Activated CD4-positive, CD25-positive, alpha-beta regulatory T cell (primary cell): ENCODE data around the gene BST1.

Experiments used
- DNase-seq, 4 experiments: peaks; one replicate each; lab custom pipeline; 2025; lab: John Stamatoyannopoulos, UW

BST1 gene

DNA sequence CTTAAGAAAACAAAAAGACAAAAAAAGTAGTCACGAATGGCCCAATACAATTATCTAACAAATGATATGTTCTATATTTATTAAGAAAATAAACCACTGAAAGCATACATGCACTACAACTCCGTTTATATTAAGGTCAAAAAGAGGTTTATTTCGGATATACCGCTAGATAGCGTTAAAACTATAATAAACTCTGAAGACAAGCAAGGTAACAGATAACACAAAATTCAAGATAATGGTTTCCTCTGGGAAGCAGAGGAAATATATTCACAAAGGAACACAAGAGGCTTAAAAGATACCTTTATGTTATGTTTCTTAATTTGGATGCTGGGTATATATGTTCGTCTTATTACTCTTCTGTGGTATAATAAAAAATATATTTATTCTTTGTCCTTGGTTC lies 26.0 kb upstream of the BST1 start:
- no peak for DNase-seq

DNA sequence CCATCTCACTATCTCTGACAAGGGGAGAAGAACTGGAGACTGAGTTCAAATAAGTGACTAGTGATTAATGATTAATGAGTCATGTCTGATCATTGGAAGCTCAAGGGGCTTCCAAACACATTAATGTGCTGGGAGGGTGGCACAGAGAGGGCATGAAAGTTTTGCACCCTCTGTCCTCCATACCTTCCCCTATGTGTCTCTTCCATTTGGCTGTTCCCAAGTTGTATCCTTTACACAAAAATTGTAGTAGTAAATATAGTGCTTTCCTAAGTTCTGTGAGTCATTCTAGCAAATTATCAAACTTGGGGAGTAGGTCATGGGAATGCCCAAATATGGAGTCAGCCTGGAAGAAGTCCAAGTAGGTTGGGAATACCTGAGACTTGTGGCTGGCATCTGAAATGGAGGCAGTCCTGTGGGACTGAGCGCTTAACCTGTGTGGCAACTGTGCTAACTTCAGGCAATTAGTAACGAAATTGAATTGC lies 25.3 kb upstream of the BST1 start:
- no peak for DNase-seq

DNA sequence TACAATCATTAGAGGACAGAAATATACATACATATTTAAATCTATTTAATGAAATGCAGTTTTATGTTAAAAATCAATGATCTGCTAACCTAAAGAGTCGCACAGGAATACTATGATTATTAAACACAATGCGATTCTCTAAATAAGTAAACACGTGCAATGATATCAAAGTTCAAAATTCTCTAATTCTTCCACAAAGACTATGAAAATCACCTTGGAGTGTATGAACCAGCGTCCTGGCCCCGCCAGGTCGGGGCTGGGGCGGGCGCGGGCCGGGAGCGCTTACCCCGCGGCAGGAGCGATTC lies 21.8 kb upstream of the BST1 start:
- no peak for DNase-seq

DNA sequence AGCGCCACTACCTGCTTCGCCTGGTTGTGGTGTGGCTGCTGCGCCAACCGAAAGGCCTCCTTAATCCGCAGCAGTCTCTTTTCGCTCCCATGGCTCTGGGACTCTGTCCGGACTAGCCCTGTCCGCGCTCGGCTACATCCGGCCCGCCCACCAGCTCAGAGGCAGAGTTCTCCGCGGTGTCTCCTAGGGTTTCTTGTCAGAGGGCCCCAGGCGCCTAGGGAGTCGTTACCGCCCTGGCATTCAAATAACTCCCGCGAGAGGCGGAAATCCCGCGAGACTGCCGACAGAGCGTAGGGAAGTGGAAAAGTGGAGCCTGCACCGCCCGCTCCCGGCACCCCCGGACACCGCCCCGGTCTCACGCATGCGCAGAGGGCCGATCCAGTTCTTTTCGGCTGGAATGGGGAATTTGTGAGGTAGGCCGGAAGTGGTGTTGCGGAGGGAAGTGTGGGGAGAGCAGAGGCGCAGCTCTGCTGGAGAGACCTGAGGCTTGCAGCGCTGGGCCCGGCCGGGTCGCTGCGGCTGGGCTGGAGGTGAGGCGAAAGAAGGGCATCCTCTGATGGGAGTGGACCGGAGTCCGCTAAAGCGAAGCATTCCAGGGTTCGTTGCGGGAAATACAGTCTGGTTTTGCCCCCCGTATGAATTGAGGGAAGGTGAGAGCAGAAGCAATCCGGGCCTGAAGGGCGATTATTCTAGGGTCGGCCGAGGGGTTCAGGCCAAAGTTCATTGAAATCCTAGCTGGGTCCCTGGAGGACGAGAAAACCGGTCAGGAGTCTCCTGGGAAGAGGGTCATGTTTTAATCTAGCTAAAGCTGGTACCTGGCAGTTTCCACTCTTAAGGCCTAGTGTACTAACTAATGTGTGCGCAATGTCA lies 21.3 kb upstream of the BST1 start, which contains the start of gene FAM200B:
TSS of gene FAM200B (plus strand) at position 456 of the 870 bp plus-strand sequence. CDS start 5,151 bp downstream, outside the sequence.
- peak; percentile 85 to 98 (median 90) for DNase-seq

DNA sequence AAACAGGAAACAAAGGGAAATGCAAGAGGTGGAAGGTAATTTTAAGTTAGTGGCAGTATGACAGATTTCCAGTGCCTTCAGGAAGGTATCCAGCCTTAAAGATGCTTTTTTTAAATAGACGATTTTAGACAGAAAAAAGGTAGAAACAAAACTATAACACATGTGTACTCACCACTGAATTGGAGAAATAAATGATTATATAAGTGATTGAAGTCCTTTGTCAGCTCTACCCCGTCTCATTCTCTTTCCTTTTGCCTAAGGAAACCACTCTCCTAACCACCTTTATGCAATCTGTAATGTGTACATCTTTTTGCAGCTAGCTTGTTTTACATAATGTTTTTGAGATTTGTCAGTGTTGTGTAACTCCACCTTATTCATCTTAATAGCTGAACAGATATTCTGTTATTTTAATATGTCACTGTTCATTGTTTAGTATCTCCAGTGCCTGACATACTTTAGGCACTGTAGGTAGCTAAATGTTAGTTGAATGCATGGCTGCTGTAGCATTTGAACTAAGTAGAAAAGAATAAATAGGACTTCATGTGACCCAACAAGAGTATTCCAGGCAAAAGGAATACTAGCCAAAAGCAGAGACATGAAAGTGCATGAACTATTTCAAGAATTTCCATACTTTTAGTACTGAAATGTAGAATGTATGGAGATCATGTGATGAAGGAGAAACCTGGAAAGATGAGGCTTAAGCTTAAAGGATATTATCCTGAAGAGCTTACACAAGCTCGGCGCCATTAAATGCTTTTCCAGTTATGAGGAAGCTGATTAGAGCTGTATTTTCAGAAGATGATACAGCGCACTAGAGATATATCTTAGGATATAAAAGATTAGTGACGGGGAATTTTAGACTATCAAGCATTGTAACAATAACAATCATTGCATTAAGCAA lies 20.4 kb upstream of the BST1 start:
- DNase-seq: no peak

DNA sequence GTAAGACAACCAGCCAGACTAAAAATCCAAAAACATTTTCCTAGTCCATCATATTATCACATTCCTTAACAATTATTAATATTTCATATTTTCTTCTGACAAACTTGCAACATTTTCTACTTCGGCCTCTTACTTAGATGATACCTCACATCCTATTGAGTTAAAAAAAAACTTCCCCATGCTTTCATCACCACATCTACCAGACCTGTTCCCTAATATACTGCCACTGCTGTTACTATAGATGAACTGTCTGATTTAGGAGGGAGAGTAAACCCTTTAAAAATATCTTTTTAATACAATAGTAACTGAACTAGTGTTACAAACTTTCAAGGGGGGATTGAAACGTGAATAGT lies 19.7 kb upstream of the BST1 start:
- DNase-seq: no peak

DNA sequence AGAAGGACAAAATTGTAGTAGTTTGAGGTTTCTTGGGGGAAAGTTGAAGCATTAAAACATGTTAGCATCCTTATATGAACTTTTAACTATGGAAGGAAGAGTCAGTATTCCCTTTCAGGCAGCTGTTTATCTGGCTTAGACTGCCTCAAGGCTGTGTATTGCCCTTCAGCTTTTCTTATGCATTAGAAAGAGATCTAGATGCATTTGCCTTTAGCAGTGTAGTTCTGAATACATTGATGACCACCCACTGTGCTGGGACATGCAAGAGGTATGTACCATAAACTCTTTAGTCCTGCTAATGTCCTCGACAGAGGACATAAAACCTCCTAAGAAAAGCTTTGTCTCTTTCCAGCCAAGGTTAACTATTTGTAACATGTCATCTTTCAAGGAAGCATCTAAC lies 18.4 kb upstream of the BST1 start:
- no peak for DNase-seq

DNA sequence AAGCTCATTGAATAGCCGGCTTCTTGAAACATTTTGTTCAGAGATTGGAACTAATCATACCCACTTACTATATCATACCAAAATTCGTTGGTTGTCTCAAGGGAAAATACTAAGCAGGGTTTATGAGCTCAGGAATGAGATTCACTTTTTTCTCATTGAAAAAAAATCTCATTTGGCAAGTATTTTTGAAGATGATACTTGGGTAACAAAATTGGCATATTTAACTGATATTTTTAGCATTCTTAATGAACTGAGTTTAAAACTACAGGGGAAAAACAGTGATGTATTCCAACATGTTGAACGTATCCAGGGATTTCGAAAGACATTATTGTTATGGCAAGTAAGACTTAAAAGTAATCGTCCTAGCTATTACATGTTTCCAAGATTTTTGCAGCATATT lies 14.8 kb upstream of the BST1 start:
- DNase-seq: no peak

DNA sequence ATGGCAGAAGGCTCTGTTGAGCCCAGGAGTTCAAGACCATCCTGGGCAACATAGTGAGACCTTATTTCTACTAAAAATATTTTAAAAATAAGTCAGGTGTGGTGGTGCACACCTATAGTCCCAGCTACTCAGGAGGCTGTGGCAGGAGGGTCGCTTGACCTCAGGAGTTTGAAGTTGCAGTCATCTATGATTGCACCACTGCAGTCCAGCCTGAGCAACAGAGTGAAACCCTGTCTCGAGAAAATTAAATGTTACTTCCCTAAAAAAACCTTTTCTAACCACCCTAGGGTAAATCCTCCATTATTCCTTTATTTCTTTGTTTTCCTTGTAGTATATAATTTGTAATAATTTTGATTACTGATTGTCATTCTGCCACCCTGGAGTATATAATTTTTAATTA lies 13.3 kb upstream of the BST1 start:
- DNase-seq: no peak

DNA sequence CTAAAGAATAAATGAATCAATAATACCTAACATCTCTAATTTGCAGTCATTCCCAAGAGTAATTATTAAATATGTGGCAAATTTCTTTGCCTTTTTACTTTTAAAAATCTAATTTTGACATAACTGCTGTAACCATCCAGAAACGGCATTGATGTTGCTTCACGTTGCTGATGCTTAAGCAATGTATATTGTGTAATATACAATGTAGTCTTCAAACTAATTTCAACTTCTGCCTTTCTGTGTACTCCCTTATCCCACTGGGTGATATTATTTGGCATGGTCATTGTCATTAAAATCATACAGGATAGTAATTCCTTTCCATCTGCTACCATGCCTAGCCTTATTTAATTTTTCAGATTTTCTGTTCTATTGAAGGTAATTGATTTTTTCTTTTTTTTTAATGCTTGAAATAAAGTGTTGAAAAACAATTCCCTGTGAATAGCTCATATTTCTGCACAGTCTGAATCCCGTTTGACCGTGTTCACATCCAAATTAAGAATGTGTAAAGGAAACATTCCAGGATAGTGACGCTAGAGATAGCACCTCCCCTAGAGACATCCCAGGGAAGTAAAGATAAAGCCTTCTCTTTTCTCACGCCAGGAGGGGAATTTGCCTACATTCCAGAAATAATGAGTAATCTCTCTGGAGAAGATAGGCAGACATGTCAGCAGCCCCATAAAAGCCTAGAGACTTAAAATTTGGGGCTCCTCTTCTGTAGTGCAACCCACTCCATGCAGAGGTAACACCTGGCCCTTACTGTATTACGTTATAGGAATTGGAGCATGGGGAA lies 12.7 kb upstream of the BST1 start:
- DNase-seq: no peak

DNA sequence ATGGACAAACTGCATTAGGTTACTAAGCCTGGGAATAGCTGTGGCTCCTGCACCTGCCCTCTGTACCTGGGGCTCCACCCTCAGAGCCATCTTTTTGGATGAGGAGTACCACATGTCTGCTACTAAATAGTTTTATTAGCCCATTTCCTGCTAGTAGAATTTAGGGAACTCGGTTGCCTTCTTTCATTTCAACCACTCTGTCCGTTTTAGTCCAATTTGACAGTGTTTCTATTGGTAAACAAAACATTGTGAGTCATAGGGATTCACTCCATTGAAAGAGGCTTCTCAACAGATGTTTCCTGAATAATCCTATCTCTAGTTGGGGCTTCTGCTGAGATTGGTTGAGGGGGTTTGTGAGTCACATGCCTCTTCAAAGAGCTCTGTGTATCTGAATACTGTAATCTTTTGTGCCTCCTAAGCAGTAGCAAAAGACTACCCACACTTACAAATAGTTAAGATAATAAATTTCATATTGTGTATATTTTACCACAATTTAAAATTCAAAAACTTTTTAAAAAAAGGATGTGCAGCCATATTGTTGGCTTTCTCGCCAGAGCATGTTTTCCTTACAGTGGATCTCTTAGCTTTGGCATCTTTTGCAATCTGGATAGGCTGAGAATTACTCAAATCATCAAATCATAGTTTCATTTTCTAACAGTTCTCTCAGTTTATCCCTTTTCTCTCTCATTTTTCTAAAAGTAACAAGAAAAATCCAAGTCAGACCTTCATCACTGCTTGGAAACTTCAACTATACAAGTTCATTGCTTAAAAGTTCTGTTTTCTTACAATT lies 11.3 kb upstream of the BST1 start:
- no peak for DNase-seq

DNA sequence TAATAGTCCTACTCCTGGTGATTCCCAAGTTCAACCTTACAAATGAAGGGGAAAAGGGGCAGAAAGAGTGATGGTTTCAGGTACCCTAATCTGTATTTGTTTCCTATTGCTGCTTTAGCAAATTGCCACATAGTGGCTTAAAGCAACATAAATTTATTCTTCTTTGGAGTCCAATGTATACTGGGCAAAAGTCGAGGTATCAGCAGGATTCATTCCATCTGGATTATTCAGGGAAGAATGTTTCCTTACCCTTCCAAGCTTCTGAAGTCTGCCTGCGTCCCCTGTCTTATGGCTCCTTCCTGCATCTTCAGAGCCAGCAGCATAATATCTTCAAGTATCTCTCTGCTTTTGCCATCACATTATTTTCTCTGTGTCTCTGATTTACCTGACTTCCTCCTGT lies 10.3 kb upstream of the BST1 start:
- DNase-seq: no peak

DNA sequence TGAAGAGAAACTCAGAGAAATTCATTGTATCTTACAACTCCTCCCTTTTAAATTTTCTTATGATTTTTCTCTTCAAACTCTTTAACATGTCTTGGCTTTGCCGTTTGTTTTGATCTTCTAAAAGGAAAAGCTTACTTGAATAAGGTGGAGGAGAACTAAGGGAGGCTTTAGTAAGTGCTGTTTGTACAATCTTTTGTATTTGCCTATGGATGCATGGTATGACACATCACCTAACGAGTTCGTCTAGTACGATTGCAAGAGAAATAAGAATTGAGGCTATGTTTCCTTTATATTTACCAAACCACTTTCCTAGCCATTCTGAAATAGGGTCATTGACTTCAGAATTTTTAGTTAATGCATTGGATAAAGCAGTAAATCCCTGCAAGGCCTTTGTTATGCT lies 8.4 kb upstream of the BST1 start:
- DNase-seq: no peak

DNA sequence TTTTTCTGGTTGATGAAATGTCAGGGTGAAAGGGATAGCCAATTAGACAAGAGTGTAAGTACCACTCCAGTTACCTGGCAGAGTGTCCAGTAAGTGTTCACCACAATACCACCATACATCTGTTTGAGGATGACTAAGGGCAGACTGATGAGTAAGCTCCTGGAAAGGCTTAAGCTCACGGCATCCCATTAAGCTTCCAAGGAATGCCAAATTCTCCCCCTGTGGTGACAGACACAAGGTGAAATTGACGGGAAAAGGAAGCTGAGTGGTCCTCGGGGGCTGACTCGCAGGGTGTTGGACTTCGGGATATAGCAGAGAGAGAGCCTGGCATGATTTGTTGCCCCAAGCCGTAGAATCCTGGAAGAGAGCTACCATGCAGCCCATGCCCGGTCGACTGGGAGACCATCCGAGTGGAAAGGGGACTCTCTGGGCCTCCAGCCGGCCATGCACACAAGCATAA lies 7.6 kb upstream of the BST1 start:
- DNase-seq: no peak

DNA sequence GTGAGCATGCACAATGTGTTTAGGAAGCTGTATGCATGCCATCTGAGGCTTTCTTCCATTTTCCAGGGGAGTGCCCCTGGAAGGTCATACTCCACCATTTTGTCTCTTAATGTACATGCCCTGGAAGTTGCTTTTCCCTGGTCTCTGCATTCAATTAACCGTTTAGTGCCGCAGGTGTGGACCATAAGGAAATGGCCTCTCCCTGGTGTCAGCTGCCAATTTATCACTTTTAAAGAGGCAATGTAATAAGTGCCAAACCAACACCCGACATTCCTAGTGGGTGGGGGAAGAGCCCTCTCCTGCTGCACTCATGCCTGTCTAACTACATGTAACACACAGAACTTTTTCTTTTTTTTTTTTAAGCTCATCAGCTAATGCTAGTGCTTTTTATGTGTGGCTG lies 7.1 kb upstream of the BST1 start:
- no peak for DNase-seq

DNA sequence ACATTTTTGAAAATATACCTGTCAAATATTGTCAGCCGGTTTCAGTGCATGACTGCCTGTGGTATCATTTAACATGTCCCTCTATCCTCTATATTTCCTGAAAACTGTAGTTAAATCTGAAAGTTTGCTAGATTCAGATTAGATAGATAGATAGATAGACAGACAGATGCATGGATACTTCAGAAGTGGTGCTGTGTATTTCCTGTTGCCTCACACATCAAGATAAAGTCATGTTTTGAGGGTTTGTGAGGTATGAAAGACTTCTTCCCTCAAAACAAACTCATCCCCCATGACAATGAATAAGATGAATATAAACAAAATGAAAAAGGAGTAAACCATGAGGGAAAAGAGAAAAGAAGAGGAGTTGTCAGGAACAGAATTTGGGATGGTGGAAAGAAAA lies 6.0 kb upstream of the BST1 start:
- DNase-seq: no peak

DNA sequence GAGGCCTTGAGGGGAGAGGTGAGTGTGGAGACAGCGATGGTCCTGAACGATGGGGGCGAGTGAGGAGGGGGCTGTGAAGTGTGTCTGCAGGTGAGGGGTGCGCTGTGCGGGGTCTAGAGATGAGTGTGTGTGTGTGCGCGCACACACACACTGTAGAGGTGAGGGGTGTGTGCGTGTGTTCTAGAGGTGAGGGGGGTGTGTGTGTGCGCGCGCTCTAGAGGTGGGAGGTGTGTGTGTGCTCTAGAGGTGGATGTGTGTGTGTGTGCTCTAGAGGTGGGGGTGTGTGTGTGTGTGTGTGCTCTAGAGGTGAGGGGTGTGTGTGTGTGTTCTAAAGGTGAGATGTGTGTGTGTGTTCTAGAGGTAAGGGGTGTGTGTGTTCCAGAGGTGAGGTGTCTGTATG lies 574 bp downstream of the BST1 start:
- DNase-seq: no peak

DNA sequence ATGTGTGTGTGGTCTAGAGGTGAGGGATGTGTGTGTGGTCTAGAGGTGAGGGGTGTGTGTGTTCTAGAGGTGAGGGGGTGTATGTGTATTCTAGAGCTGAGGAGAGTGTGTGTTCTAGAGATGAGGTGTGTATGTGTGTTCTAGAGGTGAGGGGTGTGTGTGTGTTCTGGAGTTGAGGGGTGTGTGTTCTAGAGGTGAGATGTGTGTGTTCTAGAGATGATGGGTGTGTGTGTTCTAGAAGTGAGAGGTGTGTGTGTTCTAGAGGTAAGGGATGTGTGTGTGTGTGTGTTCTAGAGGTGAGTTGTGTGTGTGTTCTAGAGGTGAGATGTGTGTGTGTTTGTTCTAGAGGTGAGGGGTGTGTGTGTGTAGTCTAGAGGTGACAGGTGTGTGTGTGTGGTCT lies 1.3 kb downstream of the BST1 start:
- DNase-seq: no peak

DNA sequence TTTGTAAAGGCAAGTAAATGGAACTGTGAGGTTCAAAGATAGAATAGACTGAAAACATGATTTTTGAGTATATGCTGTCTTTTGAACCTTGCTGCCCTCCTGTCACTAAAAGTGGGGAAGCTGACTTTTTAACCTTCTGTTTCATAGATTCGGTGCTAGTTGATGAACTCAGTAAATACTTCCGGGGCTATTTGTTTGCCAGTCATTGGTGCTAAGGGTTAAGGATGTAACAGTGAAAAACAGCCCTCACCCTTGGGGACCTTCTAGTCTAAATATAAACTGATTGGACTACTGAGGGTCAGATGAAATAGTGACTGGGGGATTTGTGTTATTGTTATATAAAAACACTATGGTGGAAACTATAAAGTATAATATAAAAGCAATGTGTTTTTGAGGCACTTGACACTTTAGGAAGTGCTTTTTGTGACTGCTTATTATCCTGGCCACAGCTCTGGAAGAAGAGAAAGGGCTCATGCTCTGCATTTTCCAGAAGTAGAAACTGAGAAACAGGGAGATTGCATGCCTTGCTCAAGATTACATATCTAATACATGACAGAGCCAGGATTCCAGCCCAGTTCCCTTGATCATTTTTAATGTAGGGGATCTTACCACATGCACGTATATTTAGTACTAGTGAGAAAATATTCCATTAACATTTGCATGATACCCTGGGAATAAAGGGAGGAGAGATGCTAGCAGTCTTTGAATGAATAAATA lies 3.9 kb downstream of the BST1 start:
- DNase-seq: no peak

DNA sequence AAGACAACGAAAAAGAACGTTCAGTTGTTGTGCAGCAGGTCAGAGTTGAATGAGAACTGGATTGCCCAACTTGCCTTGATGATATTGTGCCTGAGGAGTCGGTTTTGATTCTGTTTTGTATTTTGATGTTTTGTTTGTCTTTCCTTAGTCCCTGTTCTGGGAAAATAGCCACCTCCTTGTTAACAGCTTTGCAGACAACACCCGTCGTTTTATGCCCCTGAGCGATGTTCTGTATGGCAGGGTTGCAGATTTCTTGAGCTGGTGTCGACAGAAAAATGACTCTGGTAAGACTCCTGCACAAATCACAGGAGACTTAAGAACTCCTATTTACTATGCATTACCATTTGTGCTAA lies 4.5 kb downstream of the BST1 start:
- DNase-seq: no peak

DNA sequence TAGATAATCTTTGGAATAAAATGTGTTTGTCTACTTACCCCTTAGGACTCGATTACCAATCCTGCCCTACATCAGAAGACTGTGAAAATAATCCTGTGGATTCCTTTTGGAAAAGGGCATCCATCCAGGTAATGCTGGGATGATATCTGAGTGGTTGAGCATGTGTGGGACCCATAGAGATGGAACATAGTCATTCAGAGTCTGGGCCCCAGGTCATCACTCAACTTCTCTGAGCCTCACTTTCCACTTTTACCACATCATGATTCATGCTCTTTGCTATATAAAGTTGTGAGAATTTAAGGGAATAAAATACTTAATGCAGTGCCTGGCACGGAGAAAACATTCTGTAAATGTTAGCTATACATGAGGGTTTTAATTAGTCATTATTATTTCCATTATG lies 8.9 kb downstream of the BST1 start:
- DNase-seq: no peak
